ENCODE results near the gene THOC3. TPM values are rescaled to one million over a fixed set of nuclear protein-coding genes. Genes with fewer than 3 reads are reported as not detected.

THOC3 gene
- total RNA-seq, 1 experiment from 2014 or later = 43.7 TPM

Other genes with a start within 250 kb of the THOC3 start
- gene CPLX2, start 96.7 kb downstream of the THOC3 start, total RNA-seq (2014; rRNA removed; shearing (Covaris generic)) = not detected in 2 replicates